GM18519 (cell line): ENCODE measurements around the gene MYO1D.
A peak's percentile ranks its signal among the peaks of the same experiment; 100 is the strongest.
"Not testable (repeated sequence)": the region's sequence is repeated elsewhere in the genome, so short reads cannot be mapped to it uniquely, and the experiment has no call there.

Experiments
- ATAC-seq: cut with Tn5 transposase; IDR thresholded peaks from one replicate; pipeline ENCODE4 v1.9.1; 2021; ENCODE audit warnings: mild to moderate bottlenecking, moderate library complexity; ENCODE audit not compliant: unreplicated experiment, low FRiP score

MYO1D gene

GRCh38 chr17:32876417-32877163 lies at the start of gene MYO1D:
Gene MYO1D, minus strand, starts transcription at chr17:32877124. Its CDS starts 252 bp downstream, at chr17:32876872.
- ATAC-seq = peak; percentile 29

- no peak for ATAC-seq
These were observed 49.3 kb upstream of the MYO1D start for GRCh38 chr17:32926183-32926582.

DNA sequence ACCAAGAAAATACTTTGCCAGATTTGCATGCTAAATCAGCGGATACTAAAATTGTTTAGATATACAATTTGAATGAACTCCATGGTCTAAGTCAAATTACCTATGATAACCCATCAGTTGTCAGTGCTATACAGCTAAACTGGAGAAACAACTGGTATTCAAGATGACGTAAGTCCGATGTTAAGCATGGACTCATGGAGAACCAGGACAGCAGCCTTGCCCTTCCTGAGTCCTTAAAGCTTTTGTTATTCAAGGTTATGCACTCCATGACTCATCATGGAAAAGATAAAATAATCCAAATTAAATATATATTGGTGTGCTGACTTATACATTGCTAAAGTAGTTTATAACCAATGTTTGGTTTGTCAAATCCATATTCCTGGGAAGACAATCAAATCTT lies 47.0 kb upstream of the MYO1D start:
- not testable (repeated sequence) for ATAC-seq

GRCh38 chr17:32921017-32921416 lies 44.1 kb upstream of the MYO1D start:
- ATAC-seq = no peak

GRCh38 chr17:32920293-32920692 lies 43.4 kb upstream of the MYO1D start:
- ATAC-seq = no peak

DNA sequence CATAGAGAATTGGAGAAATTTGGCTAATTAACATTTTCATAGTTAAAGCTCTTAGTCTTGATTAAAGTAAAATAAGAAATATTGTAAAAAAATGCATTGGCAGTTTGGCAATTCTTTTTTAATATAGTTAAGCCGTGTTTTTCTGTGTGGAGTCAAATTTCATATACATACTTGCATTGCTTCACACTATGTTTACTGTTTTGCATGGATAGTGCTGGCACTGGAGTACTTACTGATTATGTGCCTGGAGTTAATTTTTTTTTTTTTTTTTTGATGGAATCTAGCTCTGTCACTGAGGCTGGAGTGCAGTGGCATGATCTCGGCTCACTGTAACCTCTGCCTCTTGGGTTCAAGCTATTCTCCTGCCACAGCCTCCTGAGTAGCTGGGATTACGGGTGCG lies 43.0 kb upstream of the MYO1D start:
- ATAC-seq = not testable (repeated sequence)

GRCh38 chr17:32917842-32918241 lies 40.9 kb upstream of the MYO1D start:
- no peak for ATAC-seq

DNA sequence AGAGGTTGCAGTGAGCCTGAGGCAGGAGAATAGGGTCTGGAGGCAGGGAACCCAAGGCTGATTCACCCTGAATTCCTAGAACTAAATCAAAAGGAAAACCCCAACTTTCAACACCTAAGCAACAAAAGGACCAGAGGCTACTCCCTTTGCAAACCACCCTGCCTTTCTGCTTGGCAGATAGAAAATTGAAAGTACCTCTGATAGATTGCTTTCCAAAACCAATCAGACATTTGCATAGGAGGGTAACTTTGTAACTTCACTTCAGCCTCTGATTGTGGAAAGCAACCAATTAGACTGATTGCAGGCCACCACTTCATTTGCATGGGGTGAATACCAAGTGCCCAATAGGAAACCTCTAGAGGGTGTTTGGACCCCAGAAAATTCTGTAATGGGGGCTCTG lies 40.2 kb upstream of the MYO1D start:
- no peak for ATAC-seq

DNA sequence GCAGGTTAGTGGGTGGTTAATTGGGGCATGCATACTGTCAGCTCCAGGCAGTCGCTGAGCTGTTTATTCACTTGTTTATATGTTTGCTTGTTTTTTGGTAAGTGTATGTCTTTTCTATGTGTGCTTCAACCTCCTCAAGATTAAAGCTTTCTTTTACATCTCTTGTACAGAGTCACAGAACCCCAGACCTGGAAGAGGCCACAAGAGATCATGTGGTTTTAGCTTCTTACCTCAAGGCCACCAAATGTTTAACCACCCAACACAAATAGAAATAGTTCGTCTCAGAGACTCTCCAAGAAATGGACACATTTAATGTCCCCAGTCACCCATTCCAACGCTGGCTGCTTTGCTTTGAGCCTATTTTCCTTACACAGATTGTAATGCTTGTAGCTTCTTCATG lies 39.2 kb upstream of the MYO1D start:
- no peak for ATAC-seq

GRCh38 chr17:32915245-32915644 lies 38.3 kb upstream of the MYO1D start:
- no peak for ATAC-seq

DNA sequence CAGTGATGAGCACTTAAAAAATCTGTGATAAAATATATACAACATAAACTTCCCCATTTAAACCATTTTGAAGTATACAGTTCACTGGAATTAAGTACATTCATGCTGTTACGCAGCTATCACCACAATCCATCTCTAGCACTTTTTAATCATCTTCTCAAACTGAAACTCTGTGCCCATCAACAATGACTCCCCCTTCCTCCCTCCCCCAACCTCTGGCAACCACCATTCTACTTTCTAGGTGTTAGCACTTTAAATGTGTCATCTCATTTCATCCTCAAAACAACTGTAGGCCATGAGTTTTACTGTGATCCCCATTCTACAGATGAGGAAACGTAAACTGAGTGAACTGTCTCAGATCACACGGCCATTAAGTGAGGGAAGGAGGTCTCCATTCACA lies 37.3 kb upstream of the MYO1D start:
- no peak for ATAC-seq

GRCh38 chr17:32913593-32913992 lies 36.7 kb upstream of the MYO1D start:
- no peak for ATAC-seq

DNA sequence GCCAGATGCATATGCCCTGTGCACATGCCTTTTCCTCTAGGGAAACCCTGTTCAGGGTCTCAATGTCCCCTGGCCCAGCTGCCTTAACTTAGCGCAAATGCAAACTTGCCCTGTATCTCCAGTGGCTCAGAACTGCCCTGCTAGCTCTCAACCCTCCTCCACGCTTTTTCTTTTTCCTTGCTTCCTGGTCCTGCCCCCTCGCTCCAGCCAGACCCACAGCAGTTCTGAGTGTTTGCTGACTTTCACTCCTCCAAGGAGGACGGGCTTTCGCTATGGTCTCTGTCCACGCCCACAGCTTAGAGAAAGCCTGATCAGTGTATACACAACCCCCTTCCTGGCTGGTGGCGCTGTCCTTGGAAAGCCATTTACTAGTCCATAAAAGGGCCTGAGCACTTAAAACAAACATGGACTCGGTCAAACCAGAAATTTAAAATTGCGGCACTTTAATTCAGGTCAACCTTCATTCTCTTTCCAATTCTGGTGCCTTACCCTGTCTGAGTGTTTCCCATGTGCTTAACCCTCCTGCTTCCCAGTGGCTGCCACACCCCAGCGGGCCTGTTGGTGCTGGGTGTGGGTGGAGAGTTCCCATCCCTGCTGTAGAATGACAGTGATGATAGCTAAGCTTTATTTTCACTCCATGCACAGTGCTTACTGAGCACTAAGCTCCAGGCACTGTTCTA lies 35.4 kb upstream of the MYO1D start:
- ATAC-seq = no peak

- ATAC-seq = no peak
These were observed 33.8 kb upstream of the MYO1D start for GRCh38 chr17:32910769-32911168.

GRCh38 chr17:32909787-32910369 lies 33.0 kb upstream of the MYO1D start:
- no peak for ATAC-seq

DNA sequence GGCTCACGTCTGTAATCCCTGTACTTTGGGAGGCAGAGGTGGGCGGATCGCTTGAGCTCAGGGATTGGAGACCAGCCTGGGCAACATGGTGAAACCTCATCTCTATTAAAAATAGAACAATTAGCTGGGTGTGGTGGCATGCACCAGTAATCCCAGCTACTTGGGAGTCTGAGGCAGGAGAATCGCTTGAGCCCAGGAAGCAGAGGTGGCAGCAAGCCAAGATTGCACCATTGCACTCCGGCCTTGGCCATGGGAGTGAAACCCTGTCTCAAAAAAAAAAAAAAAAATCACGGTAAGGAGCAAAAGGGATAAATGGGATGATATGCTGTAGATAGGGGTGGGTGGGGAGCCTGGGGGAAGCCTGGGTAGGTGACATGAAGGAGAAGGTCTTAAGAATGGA lies 30.7 kb upstream of the MYO1D start:
- no peak for ATAC-seq

DNA sequence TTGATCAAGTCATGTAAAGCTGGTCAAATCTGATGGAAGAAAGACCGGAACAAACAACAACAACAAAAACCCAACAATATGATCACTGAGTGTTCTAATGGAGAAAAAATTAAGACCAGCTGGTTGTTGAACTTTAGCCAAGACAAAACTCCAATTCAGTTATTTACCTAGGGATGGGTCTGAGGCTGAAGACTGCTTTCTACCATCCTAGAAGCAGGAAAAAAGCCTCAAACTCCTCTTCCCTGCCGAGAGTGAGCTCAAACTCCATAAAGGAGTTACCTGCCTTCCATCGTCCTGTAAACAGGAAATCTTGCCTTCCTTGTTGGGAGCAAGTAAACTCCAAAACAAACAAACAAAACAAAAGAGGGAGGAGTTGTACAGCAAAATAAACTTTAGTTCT lies 28.0 kb upstream of the MYO1D start:
- ATAC-seq = no peak

- ATAC-seq = no peak
These were observed 27.1 kb upstream of the MYO1D start for GRCh38 chr17:32903774-32904673.

DNA sequence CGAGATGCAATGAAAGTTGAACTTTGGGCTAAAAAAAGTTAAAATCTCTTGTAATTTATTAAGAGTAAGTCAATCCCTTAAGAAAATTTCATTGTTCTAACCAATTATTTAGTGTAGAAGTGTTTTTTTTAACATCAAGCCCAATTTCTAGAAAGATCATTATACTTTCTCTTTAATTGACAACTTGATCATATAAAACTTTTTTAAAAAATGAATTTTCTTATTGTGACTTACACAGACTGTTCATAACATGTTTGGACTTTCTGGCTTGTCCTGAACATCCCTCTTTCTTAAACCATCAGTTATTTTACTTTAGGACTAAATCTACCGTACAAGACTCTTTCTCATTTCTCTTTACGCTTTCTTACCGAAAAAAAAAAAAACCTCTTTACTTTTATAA lies 24.8 kb upstream of the MYO1D start:
- no peak for ATAC-seq

- no peak for ATAC-seq
These were observed 22.5 kb upstream of the MYO1D start for GRCh38 chr17:32899236-32900013.
